ENCODE measurements around the gene ACP5. TPM values are rescaled to one million over a fixed set of nuclear protein-coding genes. Genes with fewer than 3 reads are reported as not detected.

Gene ACP5
- total RNA-seq, 4 donors from 2014 or later = 4.8 to 12.6 (median 10.7) TPM

DNA sequence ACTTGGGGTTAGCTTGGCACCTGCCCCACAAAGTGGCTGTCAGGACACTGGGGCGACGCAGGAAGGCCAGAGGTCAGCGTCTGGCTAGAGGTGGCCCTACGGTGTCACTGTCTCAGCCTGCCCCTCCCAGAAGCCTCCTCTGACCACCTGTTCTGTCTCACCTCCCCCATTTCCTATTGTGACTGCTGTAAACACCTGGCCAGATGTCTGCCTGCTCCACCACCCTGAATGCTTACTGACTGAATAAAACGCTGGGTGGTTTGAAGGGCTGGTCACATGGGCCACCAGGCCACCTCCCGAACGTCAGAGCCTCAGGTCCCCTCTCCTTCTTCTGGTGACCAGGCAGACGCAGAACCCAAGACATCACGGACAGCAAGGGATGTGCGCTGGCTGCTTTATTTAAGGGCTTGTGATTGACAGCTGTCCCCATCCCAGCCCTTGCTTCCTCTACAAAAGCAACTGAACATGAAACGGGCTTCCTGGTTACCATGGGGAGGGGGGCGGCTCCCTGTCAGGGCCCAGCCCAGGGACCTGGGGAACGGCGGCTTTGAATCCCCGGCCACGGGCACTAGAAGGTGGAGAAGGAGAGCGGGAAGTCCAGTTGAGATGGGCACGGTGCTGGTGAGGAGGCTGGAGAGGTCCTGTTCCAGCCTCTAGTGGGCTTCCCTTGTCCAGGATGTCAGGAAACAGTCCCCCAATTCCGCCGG lies 24.6 kb downstream of the ACP5 start:
- peaks cover 0 to 26% (median 2%) of the 10 kb centered on the region in 4 donors for H3K4me1 ChIP-seq
- TF ChIP-seq POLR2A (IDR thresholded peaks at IDR 0.05) (no peak), EP300 (IDR thresholded peaks at IDR 0.05) (no peak)
- TF ChIP-seq, protein P1, sequence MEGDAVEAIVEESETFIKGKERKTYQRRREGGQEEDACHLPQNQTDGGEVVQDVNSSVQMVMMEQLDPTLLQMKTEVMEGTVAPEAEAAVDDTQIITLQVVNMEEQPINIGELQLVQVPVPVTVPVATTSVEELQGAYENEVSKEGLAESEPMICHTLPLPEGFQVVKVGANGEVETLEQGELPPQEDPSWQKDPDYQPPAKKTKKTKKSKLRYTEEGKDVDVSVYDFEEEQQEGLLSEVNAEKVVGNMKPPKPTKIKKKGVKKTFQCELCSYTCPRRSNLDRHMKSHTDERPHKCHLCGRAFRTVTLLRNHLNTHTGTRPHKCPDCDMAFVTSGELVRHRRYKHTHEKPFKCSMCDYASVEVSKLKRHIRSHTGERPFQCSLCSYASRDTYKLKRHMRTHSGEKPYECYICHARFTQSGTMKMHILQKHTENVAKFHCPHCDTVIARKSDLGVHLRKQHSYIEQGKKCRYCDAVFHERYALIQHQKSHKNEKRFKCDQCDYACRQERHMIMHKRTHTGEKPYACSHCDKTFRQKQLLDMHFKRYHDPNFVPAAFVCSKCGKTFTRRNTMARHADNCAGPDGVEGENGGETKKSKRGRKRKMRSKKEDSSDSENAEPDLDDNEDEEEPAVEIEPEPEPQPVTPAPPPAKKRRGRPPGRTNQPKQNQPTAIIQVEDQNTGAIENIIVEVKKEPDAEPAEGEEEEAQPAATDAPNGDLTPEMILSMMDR (IDR thresholded peaks at IDR 0.05) = no peak
- peaks cover 0 to 71% (median 10%) of the 10 kb centered on the region in 3 donors for H3K36me3 ChIP-seq
- no peak overlapping the region for H3K4me3 ChIP-seq
- peak overlapping the region in 2 of 4 donors; percentile 25 to 26 for H3K27ac ChIP-seq
- no peaks in the 10 kb centered on the region for H3K9me3 ChIP-seq
- 73% methylated on average over 16 to 17 of the region's 20 CpGs for WGBS, 2 donors
- no peaks in the 10 kb centered on the region for H3K27me3 ChIP-seq
- DNase-seq (ENCODE audit: low spot score in 2 of 2) = no peak

DNA sequence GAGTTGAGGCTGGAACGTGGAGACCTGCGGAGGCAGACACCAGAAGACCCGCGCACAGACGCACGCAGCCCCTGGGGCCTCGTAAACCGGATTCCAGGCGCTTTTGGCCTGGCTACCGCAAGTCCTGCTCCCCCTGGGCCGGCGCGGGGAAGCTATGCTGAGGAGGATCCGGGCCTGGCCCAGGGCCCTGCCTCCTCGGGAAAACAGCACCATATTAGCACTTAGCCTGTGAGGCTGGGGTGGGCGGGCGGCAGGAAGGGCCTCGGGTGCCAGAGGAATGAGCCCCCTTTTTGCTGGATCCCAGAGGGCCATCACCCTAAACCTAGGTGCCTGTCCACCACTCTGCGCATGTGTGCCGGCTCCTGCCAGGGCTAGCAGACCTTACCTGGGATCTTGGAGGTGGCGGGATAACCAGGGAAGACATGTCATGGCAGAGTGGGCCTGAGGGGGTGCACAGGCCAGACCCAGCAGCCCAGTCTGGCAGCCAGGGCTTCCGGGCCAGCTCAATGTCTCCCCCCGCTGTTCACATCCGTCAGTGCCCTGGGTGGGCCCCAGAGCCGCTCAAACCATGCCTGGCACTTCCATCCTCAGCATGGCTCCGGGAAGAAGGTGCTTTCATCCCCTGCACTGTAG lies 25.7 kb downstream of the ACP5 start:
- peaks cover 0 to 16% (median 0%) of the 10 kb centered on the region in 4 donors for H3K4me1 ChIP-seq
- H3K36me3 ChIP-seq = peaks cover 0 to 71% (median 10%) of the 10 kb centered on the region in 3 donors
- WGBS, 2 donors = 58 to 81% methylated on average over 23 to 25 of the region's 26 CpGs
- TF ChIP-seq POLR2A (IDR thresholded peaks at IDR 0.05) = no peak
- TF ChIP-seq, protein P1 (IDR thresholded peaks at IDR 0.05) = no peak
- no peak for TF ChIP-seq EP300 (IDR thresholded peaks at IDR 0.05)
- no peak for DNase-seq (ENCODE audit: low spot score in 2 of 2)
- H3K9me3 ChIP-seq = no peaks in the 10 kb centered on the region
- no peaks in the 10 kb centered on the region for H3K27me3 ChIP-seq
- H3K27ac ChIP-seq = peak overlapping the region in 3 of 4 donors; percentile 25 to 66 (median 34)
- H3K4me3 ChIP-seq = no peak overlapping the region

DNA sequence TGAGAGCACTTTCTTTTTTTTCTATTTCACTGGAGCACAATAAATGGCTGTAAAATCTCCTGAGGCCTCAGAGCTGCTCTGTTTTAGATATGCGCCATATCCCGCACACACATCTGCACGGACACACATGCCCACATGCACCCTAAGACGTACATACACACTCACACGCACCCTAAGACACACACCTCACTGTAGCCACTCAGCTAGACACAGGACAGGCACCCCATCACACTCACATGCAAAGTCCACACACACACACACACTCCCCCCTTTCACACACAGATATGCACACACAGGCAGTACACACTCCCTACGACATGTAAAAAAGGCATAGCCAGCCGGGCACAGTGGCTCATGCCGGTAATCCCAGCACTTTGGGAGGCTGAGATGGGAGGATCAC lies 27.2 kb downstream of the ACP5 start:
- H3K4me3 ChIP-seq = no peak overlapping the region
- H3K27ac ChIP-seq = no peak overlapping the region
- no peak for TF ChIP-seq EP300 (IDR thresholded peaks at IDR 0.05)
- TF ChIP-seq, protein P1 (IDR thresholded peaks at IDR 0.05) = no peak
- no peak for TF ChIP-seq POLR2A (IDR thresholded peaks at IDR 0.05)
- H3K27me3 ChIP-seq = no peaks in the 10 kb centered on the region
- no peaks in the 10 kb centered on the region for H3K9me3 ChIP-seq
- DNase-seq (ENCODE audit: low spot score in 2 of 2) = no peak
- H3K36me3 ChIP-seq = peaks cover 0 to 58% (median 10%) of the 10 kb centered on the region in 3 donors
- 90 to 92% methylated on average over 8 of the region's 8 CpGs for WGBS, 2 donors
- peaks cover 0 to 8% (median 0%) of the 10 kb centered on the region in 4 donors for H3K4me1 ChIP-seq

GRCh38 chr19:11549386-11549953 lies 28.0 kb downstream of the ACP5 start:
- 88 to 92% methylated on average over 19 to 24 of the region's 24 CpGs for whole genome bisulfite sequencing, 2 donors
- DNase-seq (ENCODE audit: low spot score in 2 of 2) = no peak
- TF ChIP-seq POLR2A (IDR thresholded peaks at IDR 0.05) = no peak
- TF ChIP-seq, protein P1 (IDR thresholded peaks at IDR 0.05) = no peak
- no peak for TF ChIP-seq EP300 (IDR thresholded peaks at IDR 0.05)
- Histone ChIP-seq H3K27ac (no peak overlapping the region), H3K9me3 (no peaks in the 10 kb centered on the region), H3K36me3 (peaks cover 0 to 50% (median 9%) of the 10 kb centered on the region in 3 donors), H3K27me3 (no peaks in the 10 kb centered on the region), H3K4me3 (no peak overlapping the region), H3K4me1 (peaks cover 0 to 8% (median 0%) of the 10 kb centered on the region in 4 donors)
